Spleen (tissue), 11 donors: Measurements from ENCODE around the gene SLC25A4. TPM values are rescaled to one million over a fixed set of nuclear protein-coding genes. Genes with fewer than 3 reads are reported as not detected.

Experiments
- DNase-seq: peaks from one replicate; pipeline ENCODE4 v3.0.0-alpha.2; 2020
- H3K27ac ChIP-seq, 8 donors: fragments of 200-600 bp; sonication (generic) in 7 of 8; 1 replicate in 4 of 8; 2 replicates in 4 of 8; pipeline versions ENCODE4 v1.5.0 to v1.8.0; 2016 to 2021; ENCODE audit warnings: inconsistent platforms in 4 of 8, mild to moderate bottlenecking in 4 of 8, moderate library complexity in 1 of 8
- H3K27me3 ChIP-seq, 7 donors: fragments of 200-600 bp; sonication (generic) in 6 of 7; replicated peaks in 1 of 7; 1 replicate in 4 of 7; 2 replicates in 3 of 7; pipeline versions ENCODE4 v1.5.0 to v1.8.0; 2016 to 2021; ENCODE audit warnings: inconsistent platforms in 3 of 7, mild to moderate bottlenecking in 1 of 7
- H3K36me3 ChIP-seq, 6 donors: fragments of 200-600 bp; sonication (generic) in 5 of 6; 1 replicate in 4 of 6; 2 replicates in 2 of 6; pipeline versions ENCODE4 v1.5.0 to v1.8.0; 2016 to 2021; ENCODE audit warnings: inconsistent platforms in 2 of 6
- H3K4me1 ChIP-seq, 6 donors: fragments of 200-600 bp; sonication (generic) in 5 of 6; 1 replicate in 3 of 6; 2 replicates in 3 of 6; pipeline versions ENCODE4 v1.5.0 to v1.8.0; 2016 to 2021; ENCODE audit warnings: inconsistent platforms in 3 of 6
- H3K4me3 ChIP-seq, 8 donors: fragments of 200-600 bp; sonication (generic) in 7 of 8; 1 replicate in 4 of 8; 2 replicates in 4 of 8; pipeline versions ENCODE4 v1.5.0 to v1.8.0; 2016 to 2021; ENCODE audit warnings: inconsistent platforms in 4 of 8, mild to moderate bottlenecking in 4 of 8, moderate library complexity in 2 of 8
- H3K9me3 ChIP-seq, 8 donors: fragments of 200-600 bp; sonication (generic) in 7 of 8; 1 replicate in 4 of 8; 2 replicates in 4 of 8; pipeline versions ENCODE4 v1.5.0 to v1.8.0; 2016 to 2021; ENCODE audit warnings: inconsistent platforms in 4 of 8
- POLR2A ChIP-seq, 3 donors: fragments of 450-650 bp; IDR thresholded peaks; one replicate each; pipeline ENCODE4 v1.5.1; 2017; ENCODE audit warnings: antibody characterized with exemption in 3 of 3, mild to moderate bottlenecking in 1 of 3
- POLR2AphosphoS5 ChIP-seq, 3 donors: sonication (generic); formaldehyde crosslinking; IDR thresholded peaks; one replicate each; pipeline ENCODE4 v1.5.1; 2017; ENCODE audit warnings: antibody characterized with exemption in 3 of 3
- WGBS, 5 donors: extraction: QIAGEN DNeasy Blood & Tissue Kit in 3 of 5; methylation state at CpG; one replicate each; pipeline versions ENCODE4 v1.1.5 to v1.1.7; 2013 to 2018; 5-methylcytosine and 5-hydroxymethylcytosine counted together
- intact Hi-C: fragments of 100-400 bp; cut with DNase I; formaldehyde crosslinking; loops from one replicate; pipeline ENCODE4 v1.15.0; 2023; ENCODE audit warnings: low total_unique reads
- polyA plus RNA-seq, 3 donors: library from polyadenylated mRNA; stranded (reverse); fragments of 200-250 nt; gene quantifications; one replicate each; pipeline ENCODE4 v1.2.1, GENCODE V29; 2013
- total RNA-seq, 7 donors: library from RNA; depleted of rRNA in 3 of 7; stranded (reverse); fragments of >200 nt in 3 of 7; fragmentation: NEBNext Ultra II Directional in 4 of 7; extraction: Animal tissue kit (Norgen Biotek cat#: 25700) in 4 of 7; gene quantifications; one replicate each; pipeline versions ENCODE4 v1.1.0 to v1.2.1, GENCODE V29; 2016 to 2021
- TF ChIP-seq, protein P1 (sequence below), 11 experiments: fragments of 200-600 bp in 7 of 11; fragments of 450-650 bp in 4 of 11; sonication (generic) in 4 of 11; IDR thresholded peaks in 8 of 11; conservative IDR thresholded peaks in 3 of 11; 1 replicate in 7 of 11; 2 replicates in 4 of 11; pipeline versions ENCODE4 v1.4.0 to v1.8.0; 2016 to 2021; ENCODE audit warnings: antibody characterized with exemption in 11 of 11, inconsistent platforms in 4 of 11, mild to moderate bottlenecking in 1 of 11
- donor health status: healthy with polysubstance abuse.
- donor health status: DM: no; HTN: no; CAD: no; lungs with moderate emphysema.
- donor health status: DM: no; HTN: no; CAD: no.
- donor health status: Bipolar disorder and iron deficiency.
- donor health status: healthy.
- donor health status: DM: no; HTN: no; CAD: no.
- donor health status: DM: yes; HTN: yes; CAD: no.

The SLC25A4 gene
- total and polyA plus RNA-seq, 10 donors: 6.2 to 17.2 (median 11.0) TPM

DNA sequence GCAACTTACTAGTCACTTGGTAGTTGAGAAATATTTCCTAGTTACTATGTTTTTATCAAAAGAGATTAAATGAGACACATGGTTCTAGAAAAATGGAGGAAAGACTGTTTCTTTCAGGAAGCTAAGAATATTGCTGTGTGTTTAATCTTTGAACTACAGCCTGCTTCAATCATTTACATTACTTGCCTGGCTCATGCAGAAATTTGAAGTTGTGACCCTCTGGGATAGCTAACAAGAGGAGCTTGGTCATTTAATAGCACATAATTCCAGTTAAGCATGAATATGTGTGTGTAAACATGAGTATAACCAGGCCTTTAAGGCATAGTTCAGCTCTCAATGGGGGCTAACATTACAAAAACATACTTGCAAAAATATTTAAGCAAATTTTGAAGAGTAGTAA, 44.6 kb upstream of the SLC25A4 start:
- DNase-seq: no peak
- H3K4me1 ChIP-seq: no peaks in the 10 kb centered on the region
- TF ChIP-seq POLR2AphosphoS5 (IDR thresholded peaks at IDR 0.05) (no peak), POLR2A (IDR thresholded peaks at IDR 0.05) (no peak)
- TF ChIP-seq, protein P1, sequence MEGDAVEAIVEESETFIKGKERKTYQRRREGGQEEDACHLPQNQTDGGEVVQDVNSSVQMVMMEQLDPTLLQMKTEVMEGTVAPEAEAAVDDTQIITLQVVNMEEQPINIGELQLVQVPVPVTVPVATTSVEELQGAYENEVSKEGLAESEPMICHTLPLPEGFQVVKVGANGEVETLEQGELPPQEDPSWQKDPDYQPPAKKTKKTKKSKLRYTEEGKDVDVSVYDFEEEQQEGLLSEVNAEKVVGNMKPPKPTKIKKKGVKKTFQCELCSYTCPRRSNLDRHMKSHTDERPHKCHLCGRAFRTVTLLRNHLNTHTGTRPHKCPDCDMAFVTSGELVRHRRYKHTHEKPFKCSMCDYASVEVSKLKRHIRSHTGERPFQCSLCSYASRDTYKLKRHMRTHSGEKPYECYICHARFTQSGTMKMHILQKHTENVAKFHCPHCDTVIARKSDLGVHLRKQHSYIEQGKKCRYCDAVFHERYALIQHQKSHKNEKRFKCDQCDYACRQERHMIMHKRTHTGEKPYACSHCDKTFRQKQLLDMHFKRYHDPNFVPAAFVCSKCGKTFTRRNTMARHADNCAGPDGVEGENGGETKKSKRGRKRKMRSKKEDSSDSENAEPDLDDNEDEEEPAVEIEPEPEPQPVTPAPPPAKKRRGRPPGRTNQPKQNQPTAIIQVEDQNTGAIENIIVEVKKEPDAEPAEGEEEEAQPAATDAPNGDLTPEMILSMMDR (IDR thresholded peaks at IDR 0.05 in 8 of 11, conservative IDR thresholded peaks at IDR 0.05 in 3 of 11): no peak
- H3K36me3 ChIP-seq: no peaks in the 10 kb centered on the region
- intact Hi-C loops: loop anchor here (10.0 kb wide), 1 partner anchor 354 kb away; no protein-coding TSS in a partner anchor
- no peaks in the 10 kb centered on the region for H3K9me3 ChIP-seq
- no peak overlapping the region for H3K27ac ChIP-seq
- H3K4me3 ChIP-seq: no peak overlapping the region
- peaks cover 0 to 17% (median 0%) of the 10 kb centered on the region in 7 donors for H3K27me3 ChIP-seq

GRCh38 chr4:185099024-185099682, 43.9 kb upstream of the SLC25A4 start:
- Histone ChIP-seq H3K27ac (no peak overlapping the region), H3K36me3 (no peaks in the 10 kb centered on the region), H3K4me1 (no peaks in the 10 kb centered on the region), H3K27me3 (peaks cover 0 to 17% (median 0%) of the 10 kb centered on the region in 7 donors), H3K4me3 (no peak overlapping the region), H3K9me3 (no peaks in the 10 kb centered on the region)
- TF ChIP-seq POLR2A (IDR thresholded peaks at IDR 0.05) (no peak), POLR2AphosphoS5 (IDR thresholded peaks at IDR 0.05) (no peak)
- TF ChIP-seq, protein P1 (IDR thresholded peaks at IDR 0.05 in 8 of 11, conservative IDR thresholded peaks at IDR 0.05 in 3 of 11): no peak
- intact Hi-C loops: loop anchor here (10.0 kb wide), 1 partner anchor 354 kb away; no protein-coding TSS in a partner anchor
- no peak for DNase-seq
- WGBS, 5 donors: 59 to 75% (median 66%) methylated on average over 8 of the region's 8 CpGs

GRCh38 chr4:185099940-185100339, 43.1 kb upstream of the SLC25A4 start:
- TF ChIP-seq POLR2A (IDR thresholded peaks at IDR 0.05): no peak
- TF ChIP-seq, protein P1 (IDR thresholded peaks at IDR 0.05 in 8 of 11, conservative IDR thresholded peaks at IDR 0.05 in 3 of 11): no peak
- no peak for TF ChIP-seq POLR2AphosphoS5 (IDR thresholded peaks at IDR 0.05)
- intact Hi-C loops: loop anchor here (10.0 kb wide), 1 partner anchor 355 kb away; no protein-coding TSS in a partner anchor
- 73 to 84% (median 80%) methylated on average over 6 to 8 of the region's 8 CpGs for WGBS, 5 donors
- Histone ChIP-seq H3K27ac (no peak overlapping the region), H3K27me3 (peaks cover 0 to 17% (median 0%) of the 10 kb centered on the region in 7 donors), H3K4me1 (no peaks in the 10 kb centered on the region), H3K9me3 (no peaks in the 10 kb centered on the region), H3K36me3 (no peaks in the 10 kb centered on the region), H3K4me3 (no peak overlapping the region)
- no peak for DNase-seq

- TF ChIP-seq, protein P1 (IDR thresholded peaks at IDR 0.05 in 8 of 11, conservative IDR thresholded peaks at IDR 0.05 in 3 of 11): no peak
- TF ChIP-seq POLR2A (IDR thresholded peaks at IDR 0.05) (no peak), POLR2AphosphoS5 (IDR thresholded peaks at IDR 0.05) (no peak)
- no peak overlapping the region for H3K27ac ChIP-seq
- H3K4me1 ChIP-seq: no peaks in the 10 kb centered on the region
- no peak overlapping the region for H3K4me3 ChIP-seq
- intact Hi-C loops: no loop called here
- WGBS, 5 donors: 75 to 92% (median 87%) methylated on average over 6 to 7 of the region's 7 CpGs
- H3K27me3 ChIP-seq: peaks cover 0 to 17% (median 0%) of the 10 kb centered on the region in 7 donors
- no peaks in the 10 kb centered on the region for H3K36me3 ChIP-seq
- no peaks in the 10 kb centered on the region for H3K9me3 ChIP-seq
- DNase-seq: no peak
These were observed 42.6 kb upstream of the SLC25A4 start for GRCh38 chr4:185100423-185100822.
